ENCODE results near the gene BCAS3.
"Not testable (repeated sequence)": the region's sequence is repeated elsewhere in the genome, so short reads cannot be mapped to it uniquely, and the experiment has no call there.

Gene BCAS3

GRCh38 chr17:60677308-60678117 lies at the start of gene BCAS3:
TSS of gene BCAS3 (plus strand) at chr17:60677851.
- peak; percentile 96 for DNase-seq

GRCh38 chr17:60628252-60628889 lies 49.3 kb upstream of the BCAS3 start:
- no peak for DNase-seq

GRCh38 chr17:60629120-60629519 lies 48.5 kb upstream of the BCAS3 start:
- DNase-seq, result no peak

GRCh38 chr17:60630352-60630751 lies 47.3 kb upstream of the BCAS3 start:
- no peak for DNase-seq

- no peak for DNase-seq
These were observed 46.5 kb upstream of the BCAS3 start for GRCh38 chr17:60631119-60631518.

- DNase-seq, result no peak
These were observed 40.0 kb upstream of the BCAS3 start for GRCh38 chr17:60637683-60638082.

- no peak for DNase-seq
These were observed 38.7 kb upstream of the BCAS3 start for GRCh38 chr17:60639019-60639330.

- no peak for DNase-seq
These were observed 37.1 kb upstream of the BCAS3 start for GRCh38 chr17:60640503-60640902.

GRCh38 chr17:60641126-60641525 lies 36.5 kb upstream of the BCAS3 start:
- no peak for DNase-seq

- peak; percentile 58 for DNase-seq
These were observed 35.8 kb upstream of the BCAS3 start for GRCh38 chr17:60641810-60642220.

GRCh38 chr17:60645918-60646523 lies 31.6 kb upstream of the BCAS3 start:
- DNase-seq, result no peak

- DNase-seq, result no peak
These were observed 30.9 kb upstream of the BCAS3 start for GRCh38 chr17:60646701-60647100.

- DNase-seq, result no peak
These were observed 29.9 kb upstream of the BCAS3 start for GRCh38 chr17:60647705-60648104.

- no peak for DNase-seq
These were observed 25.0 kb upstream of the BCAS3 start for GRCh38 chr17:60652454-60653247.

- DNase-seq, result no peak
These were observed 24.1 kb upstream of the BCAS3 start for GRCh38 chr17:60653569-60653968.

GRCh38 chr17:60656499-60656898 lies 21.2 kb upstream of the BCAS3 start:
- DNase-seq, result no peak

GRCh38 chr17:60659156-60659555 lies 18.5 kb upstream of the BCAS3 start:
- no peak for DNase-seq

GRCh38 chr17:60661489-60661888 lies 16.2 kb upstream of the BCAS3 start:
- DNase-seq, result no peak

- DNase-seq, result no peak
These were observed 13.6 kb upstream of the BCAS3 start for GRCh38 chr17:60664022-60664421.

- DNase-seq, result no peak
These were observed 12.0 kb upstream of the BCAS3 start for GRCh38 chr17:60665602-60666001.

- not testable (repeated sequence) for DNase-seq
These were observed 8.9 kb upstream of the BCAS3 start for GRCh38 chr17:60668741-60669140.

GRCh38 chr17:60671482-60671881 lies 6.2 kb upstream of the BCAS3 start:
- DNase-seq, result no peak

GRCh38 chr17:60674637-60675036 lies 3.0 kb upstream of the BCAS3 start:
- DNase-seq, result not testable (repeated sequence)

Measured in CD4-positive, alpha-beta T cell treated with Interleukin-17A for 4 hours (primary cell).